Ovary (tissue), 3 donors: ENCODE data around the gene CFC1B.
"Not testable (repeated sequence)": the region's sequence is repeated elsewhere in the genome, so short reads cannot be mapped to it uniquely, and the experiment has no call there.

Source experiments
- CTCF ChIP-seq, 3 donors: fragments of 450-650 bp in 2 of 3; fragments of 200-600 bp in 1 of 3; IDR thresholded peaks; one replicate each; pipeline versions ENCODE4 v1.5.1 to v1.8.0; 2016 to 2022; ENCODE audit warnings: antibody characterized with exemption in 3 of 3, mild to moderate bottlenecking in 1 of 3
- EP300 ChIP-seq: sonication (generic); formaldehyde crosslinking; IDR thresholded peaks from one replicate; pipeline ENCODE4 v1.6.1; 2017; ENCODE audit warnings: antibody characterized with exemption
- POLR2A ChIP-seq: fragments of 450-650 bp; IDR thresholded peaks from one replicate; pipeline ENCODE4 v1.6.1; 2017; ENCODE audit warnings: antibody characterized with exemption, mild to moderate bottlenecking, moderate library complexity
- donor health status: DM: no; HTN: no; CAD: no.

GRCh38 chr2:130511747-130512451 lies 9.1 kb upstream of the CFC1B start:
- TF ChIP-seq CTCF (IDR thresholded peaks at IDR 0.05); EP300; POLR2A: not testable (repeated sequence)
